Measurements from ENCODE around the gene PDIA5. TPM values are rescaled to one million over a fixed set of nuclear protein-coding genes. Genes with fewer than 3 reads are reported as not detected.
"Not testable (repeated sequence)": the region's sequence is repeated elsewhere in the genome, so short reads cannot be mapped to it uniquely, and the experiment has no call there.

PDIA5 gene
- total RNA-seq, 1 donor from 2014 or later, result 5.7 TPM

- intact Hi-C loops (cut with DNase I), result no loop called here
- no peak for DNase-seq (ENCODE audit: missing footprints)
- ATAC-seq, result no peak
Observed at GRCh38 chr3:123102249-123102648, 35.4 kb downstream of the PDIA5 start.

GRCh38 chr3:123102826-123103225, 36.0 kb downstream of the PDIA5 start:
- intact Hi-C loops (cut with DNase I), result no loop called here
- no peak for DNase-seq (ENCODE audit: missing footprints)
- no peak for ATAC-seq

DNA sequence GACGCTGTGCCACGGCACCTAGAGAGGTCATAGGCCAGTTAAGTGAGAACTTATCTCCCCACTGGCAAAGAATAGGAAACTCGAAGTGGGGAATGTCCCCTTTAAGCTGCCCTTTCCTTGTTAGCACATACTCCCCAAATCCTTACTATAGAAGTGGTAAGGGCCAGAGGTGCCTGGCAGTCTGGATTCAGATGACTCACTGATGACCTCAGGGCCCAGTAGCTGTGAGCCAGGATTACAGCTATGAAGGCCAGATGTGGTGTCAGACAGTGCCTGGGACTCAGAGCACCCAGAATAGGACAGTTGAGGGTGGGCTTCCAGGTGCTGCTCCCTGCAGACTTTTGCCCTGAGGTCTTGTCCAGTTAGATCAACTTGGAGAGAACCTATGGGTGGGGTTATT, 37.7 kb downstream of the PDIA5 start:
- ATAC-seq (no peak), DNase-seq (ENCODE audit: missing footprints) (no peak)
- intact Hi-C loops (cut with DNase I), result no loop called here

DNA sequence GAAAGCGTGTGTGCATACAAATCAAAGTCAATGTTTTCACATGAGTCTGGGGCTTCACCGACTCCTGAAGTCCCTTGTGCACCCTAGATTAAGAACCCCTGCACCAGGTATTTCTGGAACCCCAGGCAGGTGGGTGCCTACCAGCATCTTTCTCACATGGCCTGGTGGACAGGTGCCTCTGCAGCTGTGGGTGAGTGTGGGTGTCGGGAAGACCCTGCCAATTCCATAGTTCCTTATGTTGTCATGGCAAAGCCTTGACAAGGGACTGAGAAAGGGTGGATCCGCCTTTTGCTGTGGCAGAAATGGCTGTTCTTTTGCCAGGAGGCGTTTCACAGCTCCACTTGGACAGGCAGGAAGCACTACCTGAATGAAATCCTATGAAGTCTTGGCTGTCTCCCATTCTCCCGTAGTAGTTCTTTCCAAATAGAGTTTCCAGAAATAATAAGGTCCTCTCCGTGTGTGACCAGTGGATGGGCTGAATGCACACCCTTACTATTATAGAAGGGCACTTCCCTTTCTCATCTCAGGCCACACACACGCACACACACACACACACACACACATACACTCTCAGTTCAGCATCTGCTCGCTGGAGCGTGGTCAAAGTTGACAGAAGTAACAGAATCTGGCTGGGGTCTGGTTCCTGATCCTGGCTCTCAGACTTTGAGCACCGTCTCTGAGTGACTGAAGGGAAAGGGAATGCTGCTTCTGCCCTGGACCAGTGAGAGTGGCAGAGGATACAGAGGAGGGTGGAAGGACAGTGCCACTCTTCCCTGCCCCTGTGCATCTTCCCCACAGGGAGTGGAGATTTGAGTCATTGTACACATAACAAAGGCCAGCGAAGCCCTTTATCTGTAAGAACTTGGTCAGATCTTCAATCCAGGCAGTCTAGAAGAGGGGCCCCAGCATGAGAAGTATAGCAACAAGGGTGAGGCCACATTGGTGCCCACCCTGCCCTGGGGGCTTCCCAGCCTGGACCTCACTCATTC, 38.7 kb downstream of the PDIA5 start:
- intact Hi-C loops (cut with DNase I), result no loop called here
- ATAC-seq (no peak), DNase-seq (ENCODE audit: missing footprints) (no peak)

- ATAC-seq, result no peak
- intact Hi-C loops (cut with DNase I), result no loop called here
- DNase-seq (ENCODE audit: missing footprints), result no peak
Observed at GRCh38 chr3:123110282-123110975, 43.6 kb downstream of the PDIA5 start.

- intact Hi-C loops (cut with DNase I), result no loop called here
- no peak for DNase-seq (ENCODE audit: missing footprints)
- no peak for ATAC-seq
Observed at GRCh38 chr3:123110976-123111615, 44.3 kb downstream of the PDIA5 start.

DNA sequence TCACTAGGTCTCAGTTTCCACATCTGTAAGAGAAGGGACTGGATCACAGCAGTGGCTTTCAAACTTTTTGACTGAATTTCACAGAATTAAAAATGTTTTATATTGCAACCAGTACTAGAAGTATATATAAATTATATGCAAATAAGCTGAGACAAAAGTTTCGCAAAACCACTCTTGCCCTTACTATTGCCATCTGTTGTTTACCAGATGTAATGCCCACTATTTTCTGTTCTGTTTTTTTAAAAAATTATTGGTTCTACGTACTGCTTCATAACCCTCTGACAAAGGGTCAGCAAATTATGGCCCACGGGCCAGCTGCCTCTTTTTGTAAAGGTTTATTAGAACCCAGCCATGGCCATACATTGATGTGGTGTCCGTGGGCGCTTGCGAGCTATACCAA, 44.8 kb downstream of the PDIA5 start:
- intact Hi-C loops (cut with DNase I), result no loop called here
- DNase-seq (ENCODE audit: missing footprints) (no peak), ATAC-seq (no peak)

- ATAC-seq (no peak), DNase-seq (ENCODE audit: missing footprints) (no peak)
- intact Hi-C loops (cut with DNase I), result no loop called here
Observed at GRCh38 chr3:123112232-123112631, 45.4 kb downstream of the PDIA5 start.

- intact Hi-C loops (cut with DNase I); DNase-seq (ENCODE audit: missing footprints); ATAC-seq: not testable (repeated sequence)
Observed at GRCh38 chr3:123112656-123113055, 45.8 kb downstream of the PDIA5 start.

DNA sequence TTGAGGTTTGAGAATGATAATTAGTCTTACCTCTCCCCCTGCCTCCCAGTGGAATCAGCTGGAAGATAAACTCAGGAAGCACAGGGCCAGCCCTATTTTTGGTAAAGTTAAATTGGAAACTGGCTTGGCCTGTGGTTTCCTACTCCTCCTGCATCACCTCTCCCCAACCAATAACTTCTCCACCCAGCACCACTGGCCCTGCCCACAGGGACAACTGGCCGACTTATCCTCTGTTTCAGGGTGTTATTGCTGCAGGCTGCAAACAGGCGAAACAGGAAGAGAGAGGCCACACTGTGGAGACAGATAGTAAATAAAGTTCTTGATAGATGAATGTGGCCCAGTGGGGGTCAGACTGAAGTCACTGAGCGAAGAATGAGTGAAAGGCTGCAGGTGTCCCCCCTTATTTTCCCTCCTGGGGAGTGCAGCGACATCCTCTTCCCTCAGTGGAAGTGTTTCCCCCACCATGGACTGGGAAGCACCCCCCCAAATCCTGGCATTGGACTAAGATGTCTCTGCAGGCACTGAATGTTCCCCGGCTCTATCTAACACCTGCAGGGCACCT, 47.1 kb downstream of the PDIA5 start:
- ATAC-seq (no peak), DNase-seq (ENCODE audit: missing footprints) (no peak)
- intact Hi-C loops (cut with DNase I), result no loop called here

DNA sequence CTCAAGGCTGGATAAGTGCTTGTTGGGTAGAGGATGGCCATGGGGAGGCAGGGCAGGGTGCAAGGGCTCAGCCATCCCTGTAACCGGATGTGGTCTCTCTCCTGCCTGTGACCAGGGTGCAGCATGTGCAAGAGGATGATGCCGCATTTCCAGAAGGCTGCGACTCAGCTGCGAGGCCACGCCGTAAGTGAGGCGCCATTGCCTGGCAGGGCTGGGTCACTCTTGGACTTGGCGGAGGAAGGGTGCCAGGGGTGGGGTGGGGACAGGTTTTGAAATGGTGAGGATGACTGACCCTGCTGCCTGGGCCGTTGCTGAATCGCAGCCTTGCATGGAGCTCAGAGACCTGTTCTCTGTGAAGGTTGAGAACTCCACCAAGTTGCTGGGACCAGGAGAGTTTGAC, 49.3 kb downstream of the PDIA5 start:
- DNase-seq (ENCODE audit: missing footprints) (no peak), ATAC-seq (no peak)
- intact Hi-C loops (cut with DNase I), result no loop called here

DNA sequence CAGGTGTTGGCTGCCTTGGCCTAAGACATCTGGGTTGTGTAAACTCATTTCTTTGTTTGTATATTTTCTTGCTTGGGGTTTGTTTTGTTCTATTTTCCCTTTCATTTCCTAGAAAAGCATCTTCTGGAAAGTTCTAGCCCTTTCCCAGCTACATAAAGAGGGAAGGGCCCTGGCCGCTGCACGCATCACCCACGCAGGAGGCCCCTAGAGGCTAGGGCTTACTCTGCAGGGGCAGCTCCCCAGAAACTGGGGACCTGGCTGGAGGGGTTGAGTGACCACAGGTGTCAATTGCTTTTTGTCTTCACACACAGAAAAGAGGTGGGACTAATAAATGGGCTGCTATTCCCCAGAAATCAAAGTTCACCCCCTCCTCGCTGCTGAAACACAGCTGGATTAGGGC, 52.6 kb downstream of the PDIA5 start:
- no peak for DNase-seq (ENCODE audit: missing footprints)
- intact Hi-C loops (cut with DNase I), result no loop called here
- ATAC-seq, result no peak

DNA sequence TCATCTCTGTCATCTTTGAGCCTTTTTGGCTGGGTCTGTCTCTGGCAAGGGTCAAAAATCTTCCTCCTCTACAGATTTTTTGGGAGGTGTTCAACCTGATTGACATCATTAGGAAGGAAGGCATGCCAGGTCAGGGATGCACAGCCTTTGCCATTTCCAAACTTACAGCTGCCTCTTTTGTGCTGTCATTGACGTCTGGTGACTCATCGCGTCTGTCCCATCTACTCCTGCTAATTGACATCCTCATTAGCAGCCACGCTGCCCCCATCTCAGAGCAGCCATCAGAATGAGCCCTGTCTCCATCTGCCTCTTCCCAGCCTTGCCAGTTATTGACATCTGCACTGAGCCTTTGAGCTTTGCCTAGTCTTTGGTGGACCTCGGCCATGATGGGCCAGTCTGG, 53.0 kb downstream of the PDIA5 start:
- intact Hi-C loops (cut with DNase I), result no loop called here
- ATAC-seq, result peak; percentile 49
- no peak for DNase-seq (ENCODE audit: missing footprints)

GRCh38 chr3:123120573-123120972, 53.7 kb downstream of the PDIA5 start:
- ATAC-seq, result no peak
- no peak for DNase-seq (ENCODE audit: missing footprints)
- intact Hi-C loops (cut with DNase I), result no loop called here

- ATAC-seq (no peak), DNase-seq (ENCODE audit: missing footprints) (no peak)
- intact Hi-C loops (cut with DNase I), result no loop called here
Observed at GRCh38 chr3:123122057-123122456, 55.2 kb downstream of the PDIA5 start.

- ATAC-seq, result no peak
- intact Hi-C loops (cut with DNase I), result no loop called here
- no peak for DNase-seq (ENCODE audit: missing footprints)
Observed at GRCh38 chr3:123122525-123123315, 55.9 kb downstream of the PDIA5 start.

DNA sequence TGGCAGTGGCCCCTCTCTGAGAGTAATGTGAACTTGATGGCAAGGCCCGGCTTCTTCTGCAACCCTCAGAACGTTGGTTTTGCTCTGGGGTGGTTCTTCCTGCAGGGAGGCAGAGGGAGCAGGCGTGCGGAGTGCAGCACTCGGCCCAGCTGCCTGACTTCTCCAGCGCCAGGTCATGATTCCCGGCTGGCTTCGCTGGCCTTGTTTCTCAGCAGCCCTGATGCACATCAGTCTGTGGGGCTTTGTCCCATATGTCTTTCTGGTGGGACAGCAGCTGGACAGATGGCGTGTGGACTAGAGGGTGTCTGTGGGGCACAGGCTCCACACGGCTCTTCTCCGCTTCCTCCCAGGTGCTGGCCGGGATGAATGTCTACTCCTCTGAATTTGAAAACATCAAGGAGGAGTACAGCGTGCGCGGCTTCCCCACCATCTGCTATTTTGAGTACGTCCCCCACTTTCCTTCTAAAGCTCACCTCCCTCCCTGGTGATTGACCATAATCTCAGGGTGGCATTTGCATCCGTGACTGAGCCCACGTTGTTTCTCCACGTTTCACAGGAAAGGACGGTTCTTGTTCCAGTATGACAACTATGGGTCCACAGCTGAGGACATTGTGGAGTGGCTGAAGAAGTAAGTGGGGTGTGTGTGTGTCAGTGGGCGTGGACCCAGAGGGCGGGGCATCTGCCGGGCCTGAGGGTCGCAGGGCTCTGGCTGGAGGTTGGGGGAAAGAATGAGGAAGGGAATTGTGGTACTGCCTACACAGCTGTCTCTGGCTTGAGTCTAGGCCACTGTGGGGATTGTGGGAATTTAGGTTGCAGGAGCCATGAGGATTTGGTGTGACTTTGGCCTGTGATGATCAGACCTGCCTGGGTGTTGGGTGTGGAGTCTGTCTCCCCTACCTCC, 57.1 kb downstream of the PDIA5 start:
- DNase-seq (ENCODE audit: missing footprints) (no peak), ATAC-seq (no peak)
- intact Hi-C loops (cut with DNase I), result no loop called here

DNA sequence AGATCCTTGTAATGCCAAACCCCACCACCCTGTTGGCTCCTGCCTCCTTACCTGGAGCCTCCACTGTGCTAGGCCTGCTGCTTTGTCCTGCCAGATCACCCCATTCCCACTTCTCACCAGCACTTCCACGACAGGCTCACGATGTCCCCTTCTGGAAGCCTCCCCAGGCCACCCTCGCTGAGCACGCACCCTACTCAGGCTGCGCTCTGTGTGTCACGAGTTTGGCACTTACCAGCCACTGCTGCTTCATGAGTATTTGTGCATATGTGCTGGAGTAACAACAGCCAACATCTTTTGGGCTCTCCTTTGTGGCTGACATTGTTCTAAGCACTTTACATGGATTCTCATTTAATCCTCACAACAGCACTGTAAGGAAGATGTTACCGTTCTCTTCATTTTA, 58.1 kb downstream of the PDIA5 start:
- ATAC-seq (no peak), DNase-seq (ENCODE audit: missing footprints) (no peak)
- intact Hi-C loops (cut with DNase I), result no loop called here

Data from Right ventricle myocardium inferior (tissue), 1 donor.